Mucosa of descending colon (tissue), 3 donors: Measurements from ENCODE around the gene ZNF740. TPM values are rescaled to one million over a fixed set of nuclear protein-coding genes. Genes with fewer than 3 reads are reported as not detected.

Experiments
- ATAC-seq: fragments of 200-7000 bp; cut with Tn5 transposase; one replicate; pipeline ENCODE4 v1.9.1; 2020; ENCODE audit warnings: mild to moderate bottlenecking, moderate library complexity
- DNase-seq, 3 donors: peaks; one replicate each; pipeline ENCODE4 v3.0.0-alpha.2; 2020
- H3K36me3 ChIP-seq: fragments of 200-600 bp; one replicate; pipeline ENCODE4 v1.8.0; 2021; ENCODE audit warnings: low read depth, mild to moderate bottlenecking
- H3K4me1 ChIP-seq: fragments of 200-600 bp; one replicate; pipeline ENCODE4 v1.8.0; 2021; ENCODE audit warnings: low read depth, mild to moderate bottlenecking
- H3K4me3 ChIP-seq: fragments of 200-600 bp; one replicate; pipeline ENCODE4 v1.8.0; 2021; ENCODE audit warnings: mild to moderate bottlenecking
- H3K9me3 ChIP-seq: fragments of 200-600 bp; one replicate; pipeline ENCODE4 v1.8.0; 2021; ENCODE audit warnings: mild to moderate bottlenecking
- intact Hi-C, 2 donors: fragments of 100-400 bp; cut with DNase I in 1 of 2; cut with micrococcal nuclease in 1 of 2; formaldehyde crosslinking; loops; one replicate each; pipeline versions ENCODE4 v1.11.0 to v1.11.1; 2022; cut with DNase I, micrococcal nuclease
- total RNA-seq, 3 donors: library from RNA; stranded (reverse); fragmentation: NEBNext Ultra II Directional in 2 of 3; extraction: Animal tissue kit (Norgen Biotek cat#: 25700) in 2 of 3; gene quantifications; one replicate each; pipeline versions ENCODE4 v1.2.1 to v1.2.4, GENCODE V29; 2021 to 2023
- TF ChIP-seq, protein P1 (sequence below): fragments of 200-600 bp; IDR thresholded peaks from one replicate; pipeline ENCODE4 v1.8.0; 2022; ENCODE audit warnings: antibody characterized with exemption, mild to moderate bottlenecking
- donor health status: DM: no; HTN: no; CAD: no; lungs with moderate emphysema.
- donor health status: DM: no; HTN: no; CAD: no.
- donor health status: DM: no; HTN: yes; CAD: no.

Gene ZNF740
- total RNA-seq, 3 donors from 2014 or later, result 26.1 to 52.9 (median 46.0) TPM

DNA sequence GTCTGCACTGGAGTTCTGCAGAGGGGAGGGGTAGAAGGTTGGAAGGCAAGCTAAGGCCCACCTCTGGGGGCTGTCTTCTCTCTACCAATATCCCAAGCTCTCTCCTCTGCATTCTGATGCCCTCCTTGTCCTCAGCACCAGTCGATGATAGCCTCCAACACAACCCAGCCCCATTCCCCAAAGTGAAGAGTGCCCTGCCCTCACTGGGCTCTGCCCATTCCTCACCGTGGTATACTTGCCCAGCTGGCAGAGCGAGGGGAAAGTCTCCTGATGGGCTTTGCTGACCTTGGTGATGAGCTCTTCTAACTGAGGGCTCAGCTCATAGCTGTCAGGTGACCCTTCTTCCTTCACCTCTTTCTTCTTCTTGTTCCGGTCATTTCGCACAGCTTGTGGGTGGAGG, 33.7 kb downstream of the ZNF740 start:
- H3K4me3 ChIP-seq, result no peak overlapping the region
- peaks cover 31% of the 10 kb centered on the region for H3K4me1 ChIP-seq
- H3K36me3 ChIP-seq, result no peaks in the 10 kb centered on the region
- TF ChIP-seq, protein P1, sequence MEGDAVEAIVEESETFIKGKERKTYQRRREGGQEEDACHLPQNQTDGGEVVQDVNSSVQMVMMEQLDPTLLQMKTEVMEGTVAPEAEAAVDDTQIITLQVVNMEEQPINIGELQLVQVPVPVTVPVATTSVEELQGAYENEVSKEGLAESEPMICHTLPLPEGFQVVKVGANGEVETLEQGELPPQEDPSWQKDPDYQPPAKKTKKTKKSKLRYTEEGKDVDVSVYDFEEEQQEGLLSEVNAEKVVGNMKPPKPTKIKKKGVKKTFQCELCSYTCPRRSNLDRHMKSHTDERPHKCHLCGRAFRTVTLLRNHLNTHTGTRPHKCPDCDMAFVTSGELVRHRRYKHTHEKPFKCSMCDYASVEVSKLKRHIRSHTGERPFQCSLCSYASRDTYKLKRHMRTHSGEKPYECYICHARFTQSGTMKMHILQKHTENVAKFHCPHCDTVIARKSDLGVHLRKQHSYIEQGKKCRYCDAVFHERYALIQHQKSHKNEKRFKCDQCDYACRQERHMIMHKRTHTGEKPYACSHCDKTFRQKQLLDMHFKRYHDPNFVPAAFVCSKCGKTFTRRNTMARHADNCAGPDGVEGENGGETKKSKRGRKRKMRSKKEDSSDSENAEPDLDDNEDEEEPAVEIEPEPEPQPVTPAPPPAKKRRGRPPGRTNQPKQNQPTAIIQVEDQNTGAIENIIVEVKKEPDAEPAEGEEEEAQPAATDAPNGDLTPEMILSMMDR, result no peak
- no peaks in the 10 kb centered on the region for H3K9me3 ChIP-seq
- DNase-seq, result peak in 1 of 3 donors; percentile 20
- no peak for ATAC-seq
- intact Hi-C loops, result loop anchor here (5.0 kb wide), 2 partner anchors 38 to 73 kb away; a partner anchor contains a TSS

DNA sequence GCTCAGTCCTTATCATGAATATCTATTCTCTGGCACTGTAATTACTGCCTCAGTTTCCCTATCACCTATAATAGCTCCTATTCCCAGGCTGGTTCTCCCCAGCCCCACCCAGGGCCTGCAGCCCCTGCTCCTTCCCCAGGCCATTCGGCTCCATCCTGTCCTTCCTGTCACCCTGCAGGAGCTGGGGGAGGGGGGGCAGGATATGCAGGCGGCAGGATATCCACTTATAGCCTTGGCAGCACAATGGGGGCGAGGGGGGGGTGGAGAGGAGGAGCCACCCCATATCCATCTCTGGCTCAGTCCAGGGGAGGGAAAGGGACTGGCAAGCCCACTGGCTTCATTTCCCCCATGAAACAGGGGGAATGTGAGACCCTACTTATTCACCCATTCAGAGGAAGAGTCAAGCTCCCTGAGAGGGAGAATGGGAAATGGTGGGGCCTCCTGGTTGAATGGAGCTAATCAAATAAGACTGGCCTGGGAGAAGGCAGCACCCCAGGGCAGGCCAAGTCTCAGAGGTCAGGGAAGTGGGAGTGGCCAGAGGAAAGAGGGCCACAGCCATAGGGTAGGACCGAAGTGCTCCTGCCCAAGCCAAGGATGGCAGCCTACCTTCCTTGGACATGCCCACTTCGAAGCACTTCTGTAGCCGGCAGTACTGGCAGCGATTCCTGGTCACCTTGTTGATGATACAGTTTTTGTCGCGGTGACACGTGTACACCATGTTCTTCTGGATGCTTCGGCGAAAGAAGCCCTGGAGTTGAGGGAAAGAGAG, 34.3 kb downstream of the ZNF740 start:
- Histone ChIP-seq H3K4me3 (no peak overlapping the region), H3K4me1 (peaks cover 30% of the 10 kb centered on the region), H3K9me3 (no peaks in the 10 kb centered on the region), H3K36me3 (no peaks in the 10 kb centered on the region)
- TF ChIP-seq, protein P1, result no peak
- ATAC-seq (no peak), DNase-seq (peak in 1 of 3 donors; percentile 39)
- intact Hi-C loops, result loop anchor here (5.0 kb wide), 2 partner anchors 37 to 72 kb away; a partner anchor contains a TSS

- TF ChIP-seq, protein P1, result no peak
- no peaks in the 10 kb centered on the region for H3K36me3 ChIP-seq
- H3K4me3 ChIP-seq, result no peak overlapping the region
- ATAC-seq (no peak), DNase-seq (peak in 1 of 3 donors; percentile 25)
- H3K9me3 ChIP-seq, result no peaks in the 10 kb centered on the region
- intact Hi-C loops, result no loop called here
- peaks cover 32% of the 10 kb centered on the region for H3K4me1 ChIP-seq
Observed at GRCh38 chr12:53215497-53215896, 35.0 kb downstream of the ZNF740 start.

GRCh38 chr12:53217051-53217930, 36.8 kb downstream of the ZNF740 start:
- no peaks in the 10 kb centered on the region for H3K9me3 ChIP-seq
- ATAC-seq, result peak; percentile 44
- H3K36me3 ChIP-seq, result no peaks in the 10 kb centered on the region
- intact Hi-C loops, result no loop called here
- TF ChIP-seq, protein P1, result no peak
- DNase-seq, result peak; percentile 84 to 86 (median 85)
- no peak overlapping the region for H3K4me3 ChIP-seq
- peaks cover 37% of the 10 kb centered on the region for H3K4me1 ChIP-seq

DNA sequence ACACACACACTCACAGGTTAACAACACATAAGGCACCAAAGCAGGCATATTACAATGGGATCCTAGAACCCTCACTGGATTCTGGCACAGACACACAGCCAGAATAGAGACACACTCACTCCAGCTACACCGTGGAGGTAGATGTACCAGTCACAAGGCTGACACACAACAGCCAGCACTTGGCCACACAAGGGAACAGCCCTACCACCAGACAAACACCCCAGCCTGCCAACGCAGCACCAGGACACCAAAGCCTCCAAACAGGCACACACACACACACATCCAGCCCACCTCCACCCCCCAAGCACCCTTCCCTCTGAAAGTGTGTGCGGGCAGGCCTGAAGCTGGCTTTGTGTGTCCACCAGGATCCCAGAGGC, 37.4 kb downstream of the ZNF740 start:
- DNase-seq, result peak in 1 of 3 donors; percentile 44
- TF ChIP-seq, protein P1, result no peak
- no peaks in the 10 kb centered on the region for H3K36me3 ChIP-seq
- H3K4me1 ChIP-seq, result peaks cover 43% of the 10 kb centered on the region
- intact Hi-C loops, result no loop called here
- no peaks in the 10 kb centered on the region for H3K9me3 ChIP-seq
- no peak overlapping the region for H3K4me3 ChIP-seq
- no peak for ATAC-seq
